Caco-2 (cell line): ENCODE results near the gene PNMA8C. TPM values are rescaled to one million over a fixed set of nuclear protein-coding genes. Genes with fewer than 3 reads are reported as not detected.

Source experiments
- BruUV-seq: library from RNA; stranded (reverse); fragments of 400-500 nt; replicated peaks from 2 replicates; lab custom pipeline; 2021; lab: Mats Ljungman, UMichigan
- CTCF ChIA-PET: fragments of 300-600 bp; sonication (Branson Sonifier 250); formaldehyde crosslinking; loops from one replicate; lab custom pipeline; 2022; ENCODE audit warnings: antibody characterized with exemption; lab: Charles Lee
- POLR2A ChIA-PET: fragments of 300-600 bp; sonication (Branson Sonifier 250); formaldehyde crosslinking; loops from one replicate; lab custom pipeline; 2022; ENCODE audit warnings: antibody characterized with exemption; lab: Charles Lee
- DNase-seq, 2 experiments: peaks; one replicate each; pipeline versions ENCODE4 v3.0.0 to v3.0.0-alpha.2; 2020 to 2022
- H3K27me3 ChIP-seq: replicated peaks from 2 replicates; pipeline ENCODE4 v1.6.0; 2011; ENCODE audit warnings: low read length; ENCODE audit not compliant: control insufficient read depth, insufficient read depth
- H3K36me3 ChIP-seq: 2 replicates; pipeline ENCODE4 v1.5.1; 2011; ENCODE audit warnings: low read length; ENCODE audit not compliant: control insufficient read depth, insufficient read depth
- H3K4me1 ChIP-seq: fragments of 250-450 bp; sonication (Bioruptor Pico); 2 replicates; pipeline ENCODE4 v1.5.1; 2020; ENCODE audit warnings: mild to moderate bottlenecking
- H3K4me3 ChIP-seq: 2 replicates; pipeline ENCODE4 v1.5.1; 2011; ENCODE audit warnings: low read depth, mild to moderate bottlenecking, control low read depth, low read length
- H3K9me3 ChIP-seq: fragments of 250-450 bp; sonication (Bioruptor Pico); 2 replicates; pipeline ENCODE4 v1.5.1; 2020; ENCODE audit warnings: mild to moderate bottlenecking, moderate library complexity
- H3K27ac Mint-ChIP-seq: one replicate; pipeline ENCODE4 v1.8.0; 2022; ENCODE audit warnings: mixed read lengths; ENCODE audit not compliant: unreplicated experiment
- H3K27me3 Mint-ChIP-seq: one replicate; pipeline ENCODE4 v1.8.0; 2022; ENCODE audit warnings: mixed read lengths; ENCODE audit not compliant: insufficient read depth, unreplicated experiment
- H3K36me3 Mint-ChIP-seq: one replicate; pipeline ENCODE4 v1.8.0; 2022; ENCODE audit warnings: mild to moderate bottlenecking, mixed read lengths; ENCODE audit not compliant: insufficient read depth, unreplicated experiment
- H3K4me1 Mint-ChIP-seq: one replicate; pipeline ENCODE4 v1.8.0; 2022; ENCODE audit warnings: low read depth, mixed read lengths; ENCODE audit not compliant: unreplicated experiment
- H3K4me3 Mint-ChIP-seq: one replicate; pipeline ENCODE4 v1.8.0; 2022; ENCODE audit warnings: mild to moderate bottlenecking, moderate library complexity, mixed read lengths; ENCODE audit not compliant: unreplicated experiment
- H3K9me3 Mint-ChIP-seq: one replicate; pipeline ENCODE4 v1.8.0; 2022; ENCODE audit warnings: mixed read lengths; ENCODE audit not compliant: unreplicated experiment
- CTCF ChIP-seq, 2 experiments: fragments of 200-600 bp in 1 of 2; IDR thresholded peaks; 1 replicate in 1 of 2; 2 replicates in 1 of 2; pipeline versions ENCODE4 v1.5.1 to v1.8.0; 2011 to 2022; ENCODE audit warnings: antibody characterized with exemption in 1 of 2, control low read depth in 1 of 2, inconsistent platforms in 1 of 2, low read depth in 1 of 2, low read length in 1 of 2, mild to moderate bottlenecking in 1 of 2, moderate library complexity in 1 of 2; ENCODE audit not compliant: insufficient read depth in 1 of 2, severe bottlenecking in 1 of 2, unreplicated experiment in 1 of 2
- intact Hi-C: fragments of 100-400 bp; cut with micrococcal nuclease; formaldehyde crosslinking; loops from one replicate; pipeline ENCODE4 v1.10.0; 2022; ENCODE audit not compliant: unreplicated experiment
- total RNA-seq: library from RNA; stranded (reverse); gene quantifications from 2 replicates; pipeline ENCODE4 v1.2.3, GENCODE V29; 2022

PNMA8C gene
- total RNA-seq, 1 experiment from 2014 or later, result not detected

- Mint-ChIP-seq H3K36me3 (no peaks in the 10 kb centered on the region), H3K27me3 (peaks cover 16% of the 10 kb centered on the region), H3K27ac (no peak overlapping the region), H3K9me3 (no peaks in the 10 kb centered on the region), H3K4me1 (peaks cover 6% of the 10 kb centered on the region), H3K4me3 (no peak overlapping the region)
- BruUV-seq, result no TSS peak
- Histone ChIP-seq H3K27me3 (no peaks in the 10 kb centered on the region), H3K4me1 (no peaks in the 10 kb centered on the region), H3K36me3 (no peaks in the 10 kb centered on the region), H3K9me3 (no peaks in the 10 kb centered on the region), H3K4me3 (no peak overlapping the region)
- DNase-seq, result no peak
- intact Hi-C loops, result no loop called here
- no peak for TF ChIP-seq CTCF (IDR thresholded peaks at IDR 0.05; ENCODE audit: insufficient read depth in 1 of 2, low read depth in 1 of 2, low read length in 1 of 2, severe bottlenecking in 1 of 2, unreplicated experiment in 1 of 2)
- CTCF ChIA-PET, result no interaction called here
- POLR2A ChIA-PET, result no interaction called here
Observed at GRCh38 chr19:46427518-46428045, 1.2 kb downstream of the PNMA8C start.

GRCh38 chr19:46426506-46427162 lies 2.1 kb downstream of the PNMA8C start:
- Mint-ChIP-seq H3K27ac (peak overlapping the region; percentile 13), H3K27me3 (peaks cover 16% of the 10 kb centered on the region), H3K36me3 (no peaks in the 10 kb centered on the region), H3K4me1 (peaks cover 6% of the 10 kb centered on the region), H3K4me3 (peak overlapping the region; percentile 78), H3K9me3 (no peaks in the 10 kb centered on the region)
- peak; percentile 72 to 76 for DNase-seq
- intact Hi-C loops, result no loop called here
- Histone ChIP-seq H3K4me3 (peak overlapping the region; percentile 44), H3K4me1 (no peaks in the 10 kb centered on the region), H3K9me3 (no peaks in the 10 kb centered on the region), H3K36me3 (no peaks in the 10 kb centered on the region), H3K27me3 (no peaks in the 10 kb centered on the region)
- TF ChIP-seq CTCF (IDR thresholded peaks at IDR 0.05; ENCODE audit: insufficient read depth in 1 of 2, low read depth in 1 of 2, low read length in 1 of 2, severe bottlenecking in 1 of 2, unreplicated experiment in 1 of 2), result no peak
- ChIA-PET POLR2A (no interaction called here), CTCF (no interaction called here)
- BruUV-seq, result no TSS peak

GRCh38 chr19:46426035-46426505 lies 2.7 kb downstream of the PNMA8C start:
- Histone ChIP-seq H3K4me3 (peak overlapping the region; percentile 44), H3K4me1 (no peaks in the 10 kb centered on the region), H3K9me3 (no peaks in the 10 kb centered on the region), H3K27me3 (no peaks in the 10 kb centered on the region), H3K36me3 (no peaks in the 10 kb centered on the region)
- no TSS peak for BruUV-seq
- no peak for DNase-seq
- TF ChIP-seq CTCF (IDR thresholded peaks at IDR 0.05; ENCODE audit: insufficient read depth in 1 of 2, low read depth in 1 of 2, low read length in 1 of 2, severe bottlenecking in 1 of 2, unreplicated experiment in 1 of 2), result no peak
- H3K36me3 Mint-ChIP-seq, result no peaks in the 10 kb centered on the region
- ChIA-PET POLR2A (no interaction called here), CTCF (no interaction called here)
- peak overlapping the region; percentile 78 for H3K4me3 Mint-ChIP-seq
- H3K27me3 Mint-ChIP-seq, result peaks cover 16% of the 10 kb centered on the region
- no peaks in the 10 kb centered on the region for H3K9me3 Mint-ChIP-seq
- H3K4me1 Mint-ChIP-seq, result peaks cover 6% of the 10 kb centered on the region
- intact Hi-C loops, result no loop called here
- peak overlapping the region; percentile 13 for H3K27ac Mint-ChIP-seq
